ENCODE results near the gene YEATS4. TPM values are rescaled to one million over a fixed set of nuclear protein-coding genes. Genes with fewer than 3 reads are reported as not detected.

The YEATS4 gene
- total RNA-seq, 2 experiments from 2014 or later, result 26.2 TPM

DNA sequence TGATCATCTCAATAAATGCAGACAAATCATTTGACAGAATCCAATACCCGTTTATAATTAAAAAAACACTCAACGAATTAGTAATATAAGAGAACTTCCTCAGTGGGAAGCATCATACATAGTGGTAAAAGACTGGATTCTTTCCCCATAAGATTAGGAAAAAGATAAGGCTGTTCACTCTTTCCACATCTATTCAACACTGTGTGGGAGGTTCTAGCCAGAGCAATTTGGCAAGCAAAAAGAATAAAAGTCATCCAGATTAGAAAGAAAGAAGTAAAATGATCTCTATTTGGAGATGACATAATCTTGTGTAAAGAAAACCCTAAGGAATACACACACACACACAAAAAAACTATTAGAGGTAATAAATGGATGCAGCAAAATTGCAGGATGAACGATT is 38.4 kb downstream of the YEATS4 start:
- H3K36me3 Mint-ChIP-seq (ENCODE audit: low read depth), result peaks cover 41% of the 10 kb centered on the region
- no peaks in the 10 kb centered on the region for H3K4me1 Mint-ChIP-seq (ENCODE audit: low read depth)
- no peak for ATAC-seq (ENCODE audit: poor library complexity)
- Histone ChIP-seq H3K27ac (ENCODE audit: low read depth in 1 of 2, low read length in 2 of 2) (no peak overlapping the region), H3K36me3 (ENCODE audit: insufficient read depth, low read length) (peaks cover 6% of the 10 kb centered on the region), H3K9me3 (ENCODE audit: control insufficient read depth in 1 of 2, insufficient read depth in 1 of 2, low read length in 2 of 2) (peaks cover 0 to 6% of the 10 kb centered on the region in 2 experiments), H3K4me3 (ENCODE audit: low read length) (no peak overlapping the region), H3K27me3 (ENCODE audit: control insufficient read depth in 1 of 2, insufficient read depth in 2 of 2, low read length in 2 of 2) (no peaks in the 10 kb centered on the region), H3K4me1 (ENCODE audit: insufficient read depth, low read length) (no peaks in the 10 kb centered on the region)
- H3K9me3 Mint-ChIP-seq, result peaks cover 4% of the 10 kb centered on the region
- no peaks in the 10 kb centered on the region for H3K27me3 Mint-ChIP-seq
- H3K4me3 Mint-ChIP-seq, result no peak overlapping the region
- no peak for DNase-seq
- POLR2A ChIA-PET, result no interaction called here
- CTCF ChIA-PET, result no interaction called here
- H3K27ac Mint-ChIP-seq, result no peak overlapping the region
- TF ChIP-seq, protein P1, sequence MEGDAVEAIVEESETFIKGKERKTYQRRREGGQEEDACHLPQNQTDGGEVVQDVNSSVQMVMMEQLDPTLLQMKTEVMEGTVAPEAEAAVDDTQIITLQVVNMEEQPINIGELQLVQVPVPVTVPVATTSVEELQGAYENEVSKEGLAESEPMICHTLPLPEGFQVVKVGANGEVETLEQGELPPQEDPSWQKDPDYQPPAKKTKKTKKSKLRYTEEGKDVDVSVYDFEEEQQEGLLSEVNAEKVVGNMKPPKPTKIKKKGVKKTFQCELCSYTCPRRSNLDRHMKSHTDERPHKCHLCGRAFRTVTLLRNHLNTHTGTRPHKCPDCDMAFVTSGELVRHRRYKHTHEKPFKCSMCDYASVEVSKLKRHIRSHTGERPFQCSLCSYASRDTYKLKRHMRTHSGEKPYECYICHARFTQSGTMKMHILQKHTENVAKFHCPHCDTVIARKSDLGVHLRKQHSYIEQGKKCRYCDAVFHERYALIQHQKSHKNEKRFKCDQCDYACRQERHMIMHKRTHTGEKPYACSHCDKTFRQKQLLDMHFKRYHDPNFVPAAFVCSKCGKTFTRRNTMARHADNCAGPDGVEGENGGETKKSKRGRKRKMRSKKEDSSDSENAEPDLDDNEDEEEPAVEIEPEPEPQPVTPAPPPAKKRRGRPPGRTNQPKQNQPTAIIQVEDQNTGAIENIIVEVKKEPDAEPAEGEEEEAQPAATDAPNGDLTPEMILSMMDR (IDR thresholded peaks at IDR 0.05), result no peak
- intact Hi-C loops (cut with DNase I, micrococcal nuclease), result no loop called here

DNA sequence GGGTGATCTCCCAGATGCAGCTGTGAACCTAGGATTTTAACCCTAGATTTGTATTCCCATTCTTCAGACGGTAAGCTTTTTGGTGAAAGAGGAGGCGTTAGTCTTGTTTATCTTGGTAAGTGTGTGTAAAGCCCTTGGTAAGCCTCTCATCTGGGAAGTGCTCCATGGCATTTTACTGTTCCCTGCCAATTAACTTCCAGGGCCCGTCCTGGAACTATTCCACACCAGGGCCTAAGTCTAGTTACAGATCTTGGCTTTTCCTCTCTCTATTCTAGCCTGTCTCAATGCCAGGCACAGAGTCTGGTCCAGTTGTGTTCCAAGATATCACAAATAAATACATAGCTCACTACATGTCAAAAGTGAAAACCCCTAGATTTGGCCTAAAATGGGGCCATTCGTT is 42.4 kb downstream of the YEATS4 start:
- ATAC-seq (ENCODE audit: poor library complexity) (no peak), DNase-seq (no peak)
- H3K4me1 ChIP-seq (ENCODE audit: insufficient read depth, low read length), result no peaks in the 10 kb centered on the region
- TF ChIP-seq, protein P1 (IDR thresholded peaks at IDR 0.05), result no peak
- peaks cover 18% of the 10 kb centered on the region for H3K36me3 Mint-ChIP-seq (ENCODE audit: low read depth)
- H3K27me3 ChIP-seq (ENCODE audit: control insufficient read depth in 1 of 2, insufficient read depth in 2 of 2, low read length in 2 of 2), result no peaks in the 10 kb centered on the region
- no peak overlapping the region for H3K4me3 Mint-ChIP-seq
- H3K27ac Mint-ChIP-seq, result no peak overlapping the region
- no peak overlapping the region for H3K4me3 ChIP-seq (ENCODE audit: low read length)
- ChIA-PET POLR2A (no interaction called here), CTCF (no interaction called here)
- intact Hi-C loops (cut with DNase I, micrococcal nuclease), result no loop called here
- H3K27ac ChIP-seq (ENCODE audit: low read depth in 1 of 2, low read length in 2 of 2), result no peak overlapping the region
- H3K4me1 Mint-ChIP-seq (ENCODE audit: low read depth), result no peaks in the 10 kb centered on the region
- H3K36me3 ChIP-seq (ENCODE audit: insufficient read depth, low read length), result peaks cover 3% of the 10 kb centered on the region
- no peaks in the 10 kb centered on the region for H3K27me3 Mint-ChIP-seq
- peaks cover 0 to 2% of the 10 kb centered on the region in 2 experiments for H3K9me3 ChIP-seq (ENCODE audit: control insufficient read depth in 1 of 2, insufficient read depth in 1 of 2, low read length in 2 of 2)
- no peaks in the 10 kb centered on the region for H3K9me3 Mint-ChIP-seq

DNA sequence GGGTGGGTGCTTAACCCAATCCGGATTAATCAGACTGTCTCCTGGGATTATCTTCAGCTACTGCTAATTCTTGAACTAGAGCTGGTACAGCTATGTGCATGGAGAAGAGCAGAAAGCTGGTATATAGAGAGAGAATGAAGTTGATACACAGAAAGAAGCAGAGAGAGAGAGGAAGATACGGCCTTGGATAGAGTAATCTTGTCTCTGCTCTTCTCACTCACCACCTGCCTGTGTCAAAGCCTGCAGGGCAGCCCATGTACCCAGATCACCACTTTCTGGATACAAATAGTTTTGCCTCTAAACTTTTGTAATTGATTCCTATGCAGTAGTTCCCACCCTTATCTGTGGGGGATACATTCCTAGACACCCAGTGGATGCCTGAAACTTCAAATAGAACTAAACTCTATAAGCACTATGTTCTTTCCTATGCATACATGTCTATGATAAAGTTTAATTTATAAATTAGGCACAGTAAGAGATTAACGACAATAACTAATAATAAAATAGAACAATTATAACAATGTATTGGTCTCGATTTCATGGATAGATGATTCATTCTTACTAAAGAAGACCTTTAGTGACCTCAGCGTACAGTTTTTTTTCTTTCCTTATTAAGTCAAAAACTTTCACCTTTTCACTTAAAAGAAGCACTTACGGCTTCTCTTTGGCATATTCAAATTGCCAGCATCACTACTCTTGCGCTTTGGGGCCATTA is 45.5 kb downstream of the YEATS4 start:
- Histone ChIP-seq H3K9me3 (ENCODE audit: control insufficient read depth in 1 of 2, insufficient read depth in 1 of 2, low read length in 2 of 2) (no peaks in the 10 kb centered on the region), H3K4me3 (ENCODE audit: low read length) (no peak overlapping the region), H3K4me1 (ENCODE audit: insufficient read depth, low read length) (no peaks in the 10 kb centered on the region), H3K27me3 (ENCODE audit: control insufficient read depth in 1 of 2, insufficient read depth in 2 of 2, low read length in 2 of 2) (no peaks in the 10 kb centered on the region), H3K36me3 (ENCODE audit: insufficient read depth, low read length) (no peaks in the 10 kb centered on the region), H3K27ac (ENCODE audit: low read depth in 1 of 2, low read length in 2 of 2) (no peak overlapping the region)
- CTCF ChIA-PET, result no interaction called here
- no peak overlapping the region for H3K27ac Mint-ChIP-seq
- TF ChIP-seq, protein P1 (IDR thresholded peaks at IDR 0.05), result no peak
- no peaks in the 10 kb centered on the region for H3K4me1 Mint-ChIP-seq (ENCODE audit: low read depth)
- intact Hi-C loops (cut with DNase I, micrococcal nuclease), result no loop called here
- DNase-seq (no peak), ATAC-seq (ENCODE audit: poor library complexity) (no peak)
- no peak overlapping the region for H3K4me3 Mint-ChIP-seq
- H3K36me3 Mint-ChIP-seq (ENCODE audit: low read depth), result no peaks in the 10 kb centered on the region
- H3K27me3 Mint-ChIP-seq, result no peaks in the 10 kb centered on the region
- no peaks in the 10 kb centered on the region for H3K9me3 Mint-ChIP-seq
- POLR2A ChIA-PET, result no interaction called here

Data from CD4-positive, alpha-beta T cell (primary cell).